GDM1 (cell line): ENCODE data around the gene CSTB.
"Not testable (repeated sequence)": the region's sequence is repeated elsewhere in the genome, so short reads cannot be mapped to it uniquely, and the experiment has no call there.

ENCODE experiments used
- DNase-seq: peaks from one replicate; lab custom pipeline; 2025; lab: John Stamatoyannopoulos, UW

Gene CSTB

GRCh38 chr21:43775795-43776430, at the start of gene CSTB:
Gene CSTB, minus strand, starts transcription at chr21:43776308. Its CDS starts 39 bp downstream, at chr21:43776269.
- DNase-seq: peak; percentile 65

- no peak for DNase-seq
Observed at GRCh38 chr21:43825242-43825935, 49.3 kb upstream of the CSTB start.

- DNase-seq: no peak
Observed at GRCh38 chr21:43824333-43825241, 48.5 kb upstream of the CSTB start.

- DNase-seq: not testable (repeated sequence)
Observed at GRCh38 chr21:43822741-43823140, 46.6 kb upstream of the CSTB start.

GRCh38 chr21:43822166-43822565, 46.1 kb upstream of the CSTB start:
- DNase-seq: not testable (repeated sequence)

GRCh38 chr21:43820466-43820865, 44.4 kb upstream of the CSTB start:
- no peak for DNase-seq

- DNase-seq: no peak
Observed at GRCh38 chr21:43819511-43820405, 43.6 kb upstream of the CSTB start.

GRCh38 chr21:43818685-43819084, 42.6 kb upstream of the CSTB start:
- DNase-seq: peak; percentile 63

GRCh38 chr21:43817157-43818086, 41.3 kb upstream of the CSTB start:
- no peak for DNase-seq

GRCh38 chr21:43816611-43817071, 40.5 kb upstream of the CSTB start:
- no peak for DNase-seq

- no peak for DNase-seq
Observed at GRCh38 chr21:43815991-43816390, 39.9 kb upstream of the CSTB start.

GRCh38 chr21:43815107-43815613, 39.1 kb upstream of the CSTB start:
- no peak for DNase-seq

GRCh38 chr21:43814215-43815106, 38.4 kb upstream of the CSTB start:
- DNase-seq: no peak

GRCh38 chr21:43813656-43813980, 37.5 kb upstream of the CSTB start:
- no peak for DNase-seq

GRCh38 chr21:43812957-43813655, 37.0 kb upstream of the CSTB start:
- no peak for DNase-seq

- DNase-seq: no peak
Observed at GRCh38 chr21:43812139-43812821, 36.2 kb upstream of the CSTB start.

GRCh38 chr21:43811262-43812105, 35.4 kb upstream of the CSTB start:
- DNase-seq: no peak
